ENCODE measurements around the gene DNAJC11.

DNA sequence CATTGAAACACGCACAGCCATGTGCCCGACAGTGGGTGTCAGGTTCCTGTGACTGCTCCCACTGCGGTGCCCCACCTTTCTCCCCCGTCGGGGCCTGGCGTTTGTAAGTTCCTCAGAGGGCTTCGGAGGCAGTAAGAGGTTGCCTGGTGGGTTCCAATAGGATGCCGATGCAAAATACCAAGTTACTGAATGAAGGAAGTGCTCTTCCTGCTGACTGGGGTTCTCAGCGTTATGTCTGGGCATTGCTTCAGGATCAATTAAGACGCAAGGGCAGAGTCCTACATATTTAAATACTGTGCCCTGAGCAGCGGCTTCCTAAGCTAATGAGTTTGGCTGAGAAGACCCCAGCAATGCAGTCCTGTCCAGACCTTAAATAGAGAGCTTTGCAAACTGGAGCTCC, 28.9 kb upstream of the DNAJC11 start:
- TF ChIP-seq, protein P1, sequence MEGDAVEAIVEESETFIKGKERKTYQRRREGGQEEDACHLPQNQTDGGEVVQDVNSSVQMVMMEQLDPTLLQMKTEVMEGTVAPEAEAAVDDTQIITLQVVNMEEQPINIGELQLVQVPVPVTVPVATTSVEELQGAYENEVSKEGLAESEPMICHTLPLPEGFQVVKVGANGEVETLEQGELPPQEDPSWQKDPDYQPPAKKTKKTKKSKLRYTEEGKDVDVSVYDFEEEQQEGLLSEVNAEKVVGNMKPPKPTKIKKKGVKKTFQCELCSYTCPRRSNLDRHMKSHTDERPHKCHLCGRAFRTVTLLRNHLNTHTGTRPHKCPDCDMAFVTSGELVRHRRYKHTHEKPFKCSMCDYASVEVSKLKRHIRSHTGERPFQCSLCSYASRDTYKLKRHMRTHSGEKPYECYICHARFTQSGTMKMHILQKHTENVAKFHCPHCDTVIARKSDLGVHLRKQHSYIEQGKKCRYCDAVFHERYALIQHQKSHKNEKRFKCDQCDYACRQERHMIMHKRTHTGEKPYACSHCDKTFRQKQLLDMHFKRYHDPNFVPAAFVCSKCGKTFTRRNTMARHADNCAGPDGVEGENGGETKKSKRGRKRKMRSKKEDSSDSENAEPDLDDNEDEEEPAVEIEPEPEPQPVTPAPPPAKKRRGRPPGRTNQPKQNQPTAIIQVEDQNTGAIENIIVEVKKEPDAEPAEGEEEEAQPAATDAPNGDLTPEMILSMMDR (IDR thresholded peaks at IDR 0.05; ENCODE audit: low read depth, low read length), result no peak
- TF ChIP-seq EZH2phosphoT487 (IDR thresholded peaks at IDR 0.05; ENCODE audit: low read depth), result no peak
